ENCODE data around the gene AKNA. TPM values are rescaled to one million over a fixed set of nuclear protein-coding genes. Genes with fewer than 3 reads are reported as not detected.
A peak's percentile ranks its signal among the peaks of the same experiment; 100 is the strongest.

AKNA gene
- total and polyA plus RNA-seq, 2 donors (not counting 1 experiment from before 2014, with no cell fraction given): 178 to 407 TPM

- intact Hi-C loops (cut with micrococcal nuclease): no loop called here
- no peak overlapping the region for H2AFZ ChIP-seq (ENCODE audit: insufficient read depth, low read depth, low read length, poor library complexity, severe bottlenecking)
- ChIA-PET POLR2A (interaction anchor here (0.5 to 9.2 kb wide), 6 partner anchors 8 to 222 kb away, joined by 3 to 135 read pairs (median 11); no protein-coding TSS in a partner anchor), CTCF (interaction anchor here (0.7 to 3.6 kb wide), 11 partner anchors 8 to 264 kb away, joined by 3 to 23 read pairs (median 8); partner anchors contain the start of gene WHRN)
- TF ChIP-seq EZH2 (IDR thresholded peaks at IDR 0.05; ENCODE audit: borderline replicate concordance, insufficient read depth, low read depth, low read length, poor library complexity, severe bottlenecking): no peak
- TF ChIP-seq, protein P1, sequence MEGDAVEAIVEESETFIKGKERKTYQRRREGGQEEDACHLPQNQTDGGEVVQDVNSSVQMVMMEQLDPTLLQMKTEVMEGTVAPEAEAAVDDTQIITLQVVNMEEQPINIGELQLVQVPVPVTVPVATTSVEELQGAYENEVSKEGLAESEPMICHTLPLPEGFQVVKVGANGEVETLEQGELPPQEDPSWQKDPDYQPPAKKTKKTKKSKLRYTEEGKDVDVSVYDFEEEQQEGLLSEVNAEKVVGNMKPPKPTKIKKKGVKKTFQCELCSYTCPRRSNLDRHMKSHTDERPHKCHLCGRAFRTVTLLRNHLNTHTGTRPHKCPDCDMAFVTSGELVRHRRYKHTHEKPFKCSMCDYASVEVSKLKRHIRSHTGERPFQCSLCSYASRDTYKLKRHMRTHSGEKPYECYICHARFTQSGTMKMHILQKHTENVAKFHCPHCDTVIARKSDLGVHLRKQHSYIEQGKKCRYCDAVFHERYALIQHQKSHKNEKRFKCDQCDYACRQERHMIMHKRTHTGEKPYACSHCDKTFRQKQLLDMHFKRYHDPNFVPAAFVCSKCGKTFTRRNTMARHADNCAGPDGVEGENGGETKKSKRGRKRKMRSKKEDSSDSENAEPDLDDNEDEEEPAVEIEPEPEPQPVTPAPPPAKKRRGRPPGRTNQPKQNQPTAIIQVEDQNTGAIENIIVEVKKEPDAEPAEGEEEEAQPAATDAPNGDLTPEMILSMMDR (IDR thresholded peaks at IDR 0.05): no peak
- Mint-ChIP-seq H3K27me3 (no peaks in the 10 kb centered on the region), H3K9me3 (ENCODE audit: insufficient read depth) (no peaks in the 10 kb centered on the region), H3K4me1 (peaks cover 84% of the 10 kb centered on the region), H3K27ac (peak overlapping the region; percentile 93), H3K4me3 (peak overlapping the region; percentile 97)
- WGBS (ENCODE audit: insufficient coverage): 55% methylated on average over 4 of the region's 7 CpGs
- H3K79me2 ChIP-seq (ENCODE audit: control insufficient read depth, insufficient read depth, low read length): peaks cover 99% of the 10 kb centered on the region
- no peaks in the 10 kb centered on the region for H3K27me3 ChIP-seq (replicated peaks in 1 of 4; ENCODE audit: control extremely low read depth in 1 of 4, control insufficient read depth in 3 of 4, insufficient read depth in 4 of 4, low read length in 3 of 4)
- H3K4me3 ChIP-seq (ENCODE audit: control extremely low read depth in 1 of 5, extremely low read depth in 1 of 5, insufficient read depth in 1 of 5, low read depth in 2 of 5, low read length in 4 of 5): peak overlapping the region in 2 of 5 experiments; percentile 1 to 5
- no peak overlapping the region for H3K9ac ChIP-seq (ENCODE audit: low read length)
- H3K4me1 ChIP-seq (ENCODE audit: control insufficient read depth in 2 of 2, insufficient read depth in 2 of 2, low read length in 2 of 2): peaks cover 75 to 84% of the 10 kb centered on the region in 2 donors
- no peaks in the 10 kb centered on the region for H3K9me3 ChIP-seq (ENCODE audit: control extremely low read depth in 1 of 3, control insufficient read depth in 2 of 3, insufficient read depth in 1 of 3, low read length in 2 of 3)
- peaks cover 0 to 41% of the 10 kb centered on the region in 2 experiments for H3K36me3 ChIP-seq (replicated peaks in 1 of 2; ENCODE audit: control extremely low read depth in 1 of 2, control insufficient read depth in 1 of 2, extremely low read depth in 1 of 2, insufficient read depth in 2 of 2, low read length in 1 of 2)
- DNase-seq (peak; percentile 55), ATAC-seq (ENCODE audit: low read depth) (no peak)
- peaks cover 67% of the 10 kb centered on the region for H4K20me1 ChIP-seq (ENCODE audit: control insufficient read depth, insufficient read depth, low read length, poor library complexity, severe bottlenecking)
- H3K27ac ChIP-seq (ENCODE audit: low read length in 2 of 2): peak overlapping the region; percentile 87 to 93
- H3K4me2 ChIP-seq (replicated peaks; ENCODE audit: low read depth, low read length, poor library complexity, severe bottlenecking): peak overlapping the region; percentile 87
Measured at GRCh38 chr9:114389612-114390368, 2.0 kb upstream of the AKNA start.
